ENCODE results near the gene ZBTB7B.

Gene ZBTB7B

DNA sequence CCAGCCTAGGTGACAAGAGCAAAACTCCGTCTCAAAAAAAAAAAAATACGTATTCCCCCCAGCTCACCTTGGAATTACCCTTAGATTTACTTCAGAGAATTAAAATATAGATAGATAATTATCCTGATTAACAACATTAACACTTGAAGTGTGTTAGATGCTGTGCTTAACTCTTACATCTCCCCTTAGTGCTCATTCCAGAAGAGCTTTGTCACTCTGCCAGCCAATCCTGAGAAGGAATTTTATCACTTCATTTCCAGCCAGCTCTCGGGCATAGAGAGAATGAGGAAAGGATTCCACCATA, 30.4 kb upstream of the ZBTB7B start:
- H3K4me3 ChIP-seq (ENCODE audit: low read depth, low read length): peak overlapping the region; percentile 55
- in situ Hi-C loops (cut with HindIII; ENCODE audit: low sequenced_read_pairs): no loop called here

DNA sequence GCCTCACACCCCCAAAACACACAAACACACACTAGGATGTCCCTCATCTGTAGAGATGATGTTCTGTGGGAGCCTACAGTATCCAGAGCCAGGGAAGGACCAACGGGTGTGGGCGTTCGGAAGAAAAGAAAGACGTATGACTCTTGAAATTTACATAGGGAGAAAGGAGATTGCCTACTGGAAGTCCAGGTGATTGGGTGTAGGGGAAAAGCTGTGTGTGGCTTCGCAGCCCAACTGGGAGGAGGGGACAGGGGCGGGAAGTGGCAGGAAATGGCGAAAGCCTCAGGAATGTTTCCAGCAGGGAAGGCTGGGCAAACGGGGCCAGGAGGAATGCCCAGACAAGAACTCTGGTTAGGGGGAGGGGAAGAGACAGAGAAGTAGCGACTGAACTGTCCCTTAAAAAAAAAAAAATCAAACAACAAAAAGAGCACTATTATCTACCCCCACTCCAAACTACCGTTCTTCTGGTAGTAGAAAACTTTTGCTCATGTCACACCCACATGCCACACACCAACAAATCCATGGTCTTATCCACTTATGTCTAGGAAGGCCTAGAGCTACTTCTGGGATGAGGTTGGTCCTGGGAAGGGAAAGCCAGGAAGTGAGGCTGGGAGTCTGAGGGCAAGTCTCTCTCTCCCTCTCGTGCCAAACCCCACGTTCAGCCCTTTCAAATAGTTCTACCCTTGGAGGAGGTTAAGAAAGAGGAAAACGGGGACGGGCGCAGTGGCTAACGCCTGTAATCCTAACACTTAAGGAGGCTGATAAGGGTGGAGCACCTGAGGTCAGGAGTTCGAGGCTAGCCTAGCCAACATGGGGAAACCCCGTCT, 29.9 kb upstream of the ZBTB7B start:
- TF ChIP-seq, protein P1, sequence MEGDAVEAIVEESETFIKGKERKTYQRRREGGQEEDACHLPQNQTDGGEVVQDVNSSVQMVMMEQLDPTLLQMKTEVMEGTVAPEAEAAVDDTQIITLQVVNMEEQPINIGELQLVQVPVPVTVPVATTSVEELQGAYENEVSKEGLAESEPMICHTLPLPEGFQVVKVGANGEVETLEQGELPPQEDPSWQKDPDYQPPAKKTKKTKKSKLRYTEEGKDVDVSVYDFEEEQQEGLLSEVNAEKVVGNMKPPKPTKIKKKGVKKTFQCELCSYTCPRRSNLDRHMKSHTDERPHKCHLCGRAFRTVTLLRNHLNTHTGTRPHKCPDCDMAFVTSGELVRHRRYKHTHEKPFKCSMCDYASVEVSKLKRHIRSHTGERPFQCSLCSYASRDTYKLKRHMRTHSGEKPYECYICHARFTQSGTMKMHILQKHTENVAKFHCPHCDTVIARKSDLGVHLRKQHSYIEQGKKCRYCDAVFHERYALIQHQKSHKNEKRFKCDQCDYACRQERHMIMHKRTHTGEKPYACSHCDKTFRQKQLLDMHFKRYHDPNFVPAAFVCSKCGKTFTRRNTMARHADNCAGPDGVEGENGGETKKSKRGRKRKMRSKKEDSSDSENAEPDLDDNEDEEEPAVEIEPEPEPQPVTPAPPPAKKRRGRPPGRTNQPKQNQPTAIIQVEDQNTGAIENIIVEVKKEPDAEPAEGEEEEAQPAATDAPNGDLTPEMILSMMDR (IDR thresholded peaks at IDR 0.05; ENCODE audit: low read depth, low read length, missing control alignments): no peak
- in situ Hi-C loops (cut with HindIII; ENCODE audit: low sequenced_read_pairs): no loop called here
- DNase-seq (ENCODE audit: low read depth): peak; percentile 85

More for the DNA sequence above, 30.4 kb upstream of the ZBTB7B start:
- DNase-seq (ENCODE audit: low read depth): no peak
- TF ChIP-seq, protein P1 (IDR thresholded peaks at IDR 0.05; ENCODE audit: low read depth, low read length, missing control alignments): no peak

DNA sequence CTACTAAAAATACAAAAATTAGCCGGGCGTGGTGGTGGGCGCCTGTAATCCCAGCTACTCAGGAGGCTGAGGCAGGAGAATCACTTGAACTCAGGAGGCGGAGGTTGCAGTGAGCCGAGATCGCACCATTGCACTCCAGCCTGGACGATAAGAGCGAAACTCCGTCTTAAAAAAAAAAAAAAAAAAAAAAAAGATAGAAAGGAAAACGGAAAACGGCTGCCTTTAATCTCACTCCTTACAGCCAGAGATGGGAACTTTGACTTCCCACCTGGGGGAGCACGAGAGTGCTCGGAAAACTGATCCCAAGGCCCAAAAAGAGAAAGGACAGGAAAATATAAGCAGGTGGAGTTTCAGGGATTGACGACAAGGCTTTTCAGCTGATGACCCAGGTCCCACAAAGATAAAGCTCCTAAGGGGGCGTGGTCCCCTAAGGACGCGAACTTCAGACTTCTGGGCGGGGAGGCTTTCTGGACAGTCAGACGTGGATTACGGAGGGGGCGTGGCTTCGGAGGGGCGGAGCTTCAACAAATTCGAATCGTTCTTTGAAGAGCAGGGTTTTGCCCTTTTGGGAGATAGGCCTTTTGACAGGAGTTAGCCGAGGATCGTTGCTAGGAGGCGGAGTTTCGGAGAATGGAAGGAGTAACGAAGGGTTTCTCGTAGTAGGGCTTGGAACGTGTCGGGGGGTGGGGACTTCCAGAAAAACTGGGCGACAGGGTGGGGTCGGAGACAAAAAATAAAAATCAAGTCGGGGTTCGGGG, 29.1 kb upstream of the ZBTB7B start:
- peak; percentile 92 for DNase-seq (ENCODE audit: low read depth)
- peak overlapping the region; percentile 55 for H3K4me3 ChIP-seq (ENCODE audit: low read depth, low read length)
- TF ChIP-seq, protein P1 (IDR thresholded peaks at IDR 0.05; ENCODE audit: low read depth, low read length, missing control alignments): peak; percentile 19
- in situ Hi-C loops (cut with HindIII; ENCODE audit: low sequenced_read_pairs): no loop called here

More for the DNA sequence above, 29.9 kb upstream of the ZBTB7B start:
- peak overlapping the region; percentile 55 for H3K4me3 ChIP-seq (ENCODE audit: low read depth, low read length)

DNA sequence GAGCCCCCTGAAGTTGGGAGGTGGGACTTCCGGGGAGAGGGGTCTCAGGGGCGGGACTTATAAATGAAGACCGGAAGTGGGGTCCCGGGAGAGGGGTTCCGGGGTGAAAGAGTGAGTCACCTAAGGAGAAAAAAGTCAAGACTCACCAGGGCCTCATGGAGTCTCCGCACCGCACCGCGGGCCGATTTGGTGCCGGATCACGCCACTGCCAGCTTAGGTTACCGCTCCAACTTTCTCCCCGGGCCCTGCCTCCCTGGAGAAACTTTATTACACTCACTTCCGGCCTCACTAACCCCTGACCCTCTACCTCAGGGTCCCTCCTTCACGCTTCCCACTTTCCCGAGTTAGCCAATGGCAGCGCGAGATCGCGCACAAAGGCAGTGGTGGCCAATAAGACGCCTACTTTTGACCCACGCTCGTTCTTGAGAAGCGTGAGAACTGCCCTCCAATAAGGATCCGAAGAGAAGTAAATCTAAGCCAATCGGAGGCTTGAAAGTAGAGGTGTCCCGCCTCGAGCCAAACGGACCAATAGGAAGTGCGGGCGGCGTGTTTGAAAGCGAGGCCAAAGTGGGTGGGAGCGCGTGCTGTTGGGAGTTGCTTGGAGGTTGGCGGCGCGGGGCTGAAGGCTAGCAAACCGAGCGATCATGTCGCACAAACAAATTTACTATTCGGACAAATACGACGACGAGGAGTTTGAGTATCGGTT, 28.3 kb upstream of the ZBTB7B start, which contains the start of gene CKS1B:
Gene CKS1B, plus strand, starts transcription at position 580 of the 706 bp plus-strand sequence. Its CDS starts 65 bp downstream, at position 645.
- in situ Hi-C loops (cut with HindIII; ENCODE audit: low sequenced_read_pairs): no loop called here
- TF ChIP-seq, protein P1 (IDR thresholded peaks at IDR 0.05; ENCODE audit: low read depth, low read length, missing control alignments): no peak
- H3K4me3 ChIP-seq (ENCODE audit: low read depth, low read length): peak within 1 kb of the TSS; percentile 55
- DNase-seq (ENCODE audit: low read depth): peak; percentile 100

DNA sequence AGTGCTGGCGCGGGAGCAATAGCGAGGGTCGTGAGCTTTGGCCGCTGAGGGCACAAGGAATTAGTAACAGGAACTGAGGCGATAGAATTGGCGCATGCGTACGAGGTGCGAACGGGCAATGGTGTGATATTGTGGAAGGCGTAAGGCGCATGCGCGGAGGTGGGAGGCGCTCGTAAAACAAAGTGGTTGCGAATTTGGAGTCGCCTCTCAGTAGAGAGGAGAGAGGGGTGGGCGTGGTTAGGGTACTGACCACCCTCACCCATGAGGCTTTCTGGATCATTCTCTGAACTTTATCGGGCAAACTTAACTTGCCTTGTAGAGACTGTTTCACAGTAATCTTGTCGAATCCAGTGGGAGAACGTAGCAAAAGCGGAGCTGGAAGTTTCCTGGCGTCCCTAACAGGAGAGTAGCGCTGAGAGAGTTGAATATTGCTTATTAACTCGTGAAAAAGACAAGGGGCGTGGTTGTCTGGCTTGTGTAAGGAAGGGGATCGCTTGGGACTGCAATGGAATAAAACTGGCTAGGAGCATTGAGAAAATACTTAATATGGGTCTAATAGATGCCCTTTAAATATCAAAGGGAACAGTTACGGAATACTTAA, 27.7 kb upstream of the ZBTB7B start:
- in situ Hi-C loops (cut with HindIII; ENCODE audit: low sequenced_read_pairs): no loop called here
- TF ChIP-seq, protein P1 (IDR thresholded peaks at IDR 0.05; ENCODE audit: low read depth, low read length, missing control alignments): no peak
- peak; percentile 90 for DNase-seq (ENCODE audit: low read depth)
- H3K4me3 ChIP-seq (ENCODE audit: low read depth, low read length): peak overlapping the region; percentile 55
